HEK293T (cell line): ENCODE measurements around the gene ALG6.

Experiments used
- ARNT ChIP-seq: fragments of 450-650 bp; IDR thresholded peaks from 2 replicates; pipeline ENCODE4 v1.6.1; 2017; ENCODE audit warnings: mild to moderate bottlenecking
- BHLHE40 ChIP-seq: fragments of 450-650 bp; IDR thresholded peaks from 2 replicates; pipeline ENCODE4 v1.6.1; 2016; ENCODE audit warnings: mild to moderate bottlenecking, moderate library complexity, borderline replicate concordance
- ELF4 ChIP-seq: fragments of 450-650 bp; IDR thresholded peaks from 2 replicates; pipeline ENCODE4 v1.6.1; 2017; ENCODE audit warnings: antibody characterized with exemption
- FOXA1 ChIP-seq: fragments of 450-650 bp; IDR thresholded peaks from 2 replicates; pipeline ENCODE4 v1.6.1; 2016; ENCODE audit warnings: mild to moderate bottlenecking
- FOXK2 ChIP-seq: fragments of 450-650 bp; IDR thresholded peaks from 2 replicates; pipeline ENCODE4 v1.6.1; 2016; ENCODE audit warnings: mild to moderate bottlenecking
- FOXM1 ChIP-seq: fragments of 450-650 bp; IDR thresholded peaks from 2 replicates; pipeline ENCODE4 v1.6.1; 2017; ENCODE audit warnings: mild to moderate bottlenecking, borderline replicate concordance
- HDGF ChIP-seq: fragments of 450-650 bp; IDR thresholded peaks from 2 replicates; pipeline ENCODE4 v1.6.1; 2017; ENCODE audit warnings: antibody characterized with exemption, borderline replicate concordance
- L3MBTL2 ChIP-seq: fragments of 450-650 bp; conservative IDR thresholded peaks from 2 replicates; pipeline ENCODE4 v1.6.1; 2016; ENCODE audit warnings: mild to moderate bottlenecking
- NFRKB ChIP-seq: fragments of 450-650 bp; IDR thresholded peaks from 2 replicates; pipeline ENCODE4 v1.6.1; 2016; ENCODE audit warnings: mild to moderate bottlenecking, moderate library complexity
- PKNOX1 ChIP-seq: fragments of 450-650 bp; IDR thresholded peaks from 2 replicates; pipeline ENCODE4 v1.6.1; 2016
- SP1 ChIP-seq: fragments of 450-650 bp; IDR thresholded peaks from 2 replicates; pipeline ENCODE4 v1.6.1; 2017
- SUZ12 ChIP-seq: fragments of 450-650 bp; IDR thresholded peaks from 2 replicates; pipeline ENCODE4 v1.6.1; 2016; ENCODE audit warnings: mild to moderate bottlenecking
- TARDBP ChIP-seq: fragments of 450-650 bp; IDR thresholded peaks from 2 replicates; pipeline ENCODE4 v1.6.1; 2016
- ZNF384 ChIP-seq: fragments of 450-650 bp; IDR thresholded peaks from 2 replicates; pipeline ENCODE4 v1.6.1; 2016

DNA sequence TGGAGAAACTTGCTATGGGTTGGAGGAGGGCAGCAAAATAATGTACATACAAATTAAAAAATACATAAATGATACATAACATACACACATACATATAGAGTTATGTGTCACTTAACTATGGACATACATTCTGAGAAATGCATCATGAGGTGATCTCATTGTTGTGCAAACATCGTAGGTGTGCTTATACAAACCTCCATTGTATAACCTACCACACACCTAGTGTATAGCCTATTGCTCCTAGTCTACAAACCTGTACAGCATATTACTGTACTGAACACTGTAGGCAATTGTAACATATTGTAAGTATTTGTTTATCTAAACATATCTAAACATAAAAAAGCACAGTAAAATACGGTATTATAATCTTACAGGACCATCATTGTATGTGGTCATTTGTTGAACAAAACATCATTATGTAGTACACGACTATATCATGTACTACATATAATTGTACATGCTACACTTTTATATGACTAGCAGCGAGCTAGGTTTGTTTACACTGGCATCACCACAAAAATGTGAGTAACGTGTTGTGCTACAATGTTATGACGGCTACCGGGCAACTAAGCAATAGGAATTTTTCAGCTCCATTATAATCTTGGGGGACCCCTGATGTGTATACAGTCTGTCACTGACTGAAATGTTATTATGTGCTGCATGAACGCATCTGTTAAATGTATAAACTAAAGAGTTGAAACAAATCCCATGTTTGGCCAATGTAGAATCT, 120.1 kb downstream of the ALG6 start:
- no peak for TF ChIP-seq SP1
- TF ChIP-seq BHLHE40: no peak
- TF ChIP-seq FOXA1: no peak
- TF ChIP-seq ZNF384: no peak
- no peak for TF ChIP-seq ARNT
- no peak for TF ChIP-seq SUZ12
- no peak for TF ChIP-seq HDGF
- TF ChIP-seq L3MBTL2: no peak
- no peak for TF ChIP-seq ELF4
- TF ChIP-seq PKNOX1: no peak
- TF ChIP-seq NFRKB: no peak
- TF ChIP-seq FOXK2: no peak
- no peak for TF ChIP-seq TARDBP
- no peak for TF ChIP-seq FOXM1
